ENCODE results near the gene JMJD7. TPM values are rescaled to one million over a fixed set of nuclear protein-coding genes. Genes with fewer than 3 reads are reported as not detected.
A peak's percentile ranks its signal among the peaks of the same experiment; 100 is the strongest.

JMJD7 gene
- total and polyA plus RNA-seq, 4 donors, result 2.8 to 25.0 (median 21.8) TPM

GRCh38 chr15:41789662-41790061 lies 38.2 kb upstream of the JMJD7 start:
- H3K27me3 ChIP-seq (ENCODE audit: control insufficient read depth, insufficient read depth, low read length), result no peaks in the 10 kb centered on the region
- no peak for DNase-seq (ENCODE audit: low read depth in 4 of 6, low spot score in 6 of 6)
- H3K27ac ChIP-seq (ENCODE audit: low read depth, low read length), result no peak overlapping the region
- H3K36me3 ChIP-seq (ENCODE audit: control insufficient read depth, insufficient read depth, low read length), result no peaks in the 10 kb centered on the region
- H3K4me3 ChIP-seq (ENCODE audit: low read depth, low read length), result no peak overlapping the region
- H3K9me3 ChIP-seq (ENCODE audit: control insufficient read depth, insufficient read depth, low read length), result no peaks in the 10 kb centered on the region
- H3K4me1 ChIP-seq (ENCODE audit: control insufficient read depth, insufficient read depth, low read length), result peaks cover 4% of the 10 kb centered on the region

- WGBS (ENCODE audit: insufficient coverage), result no CpG with 5 or more reads among the region's 3 CpGs
- Histone ChIP-seq H3K27ac (ENCODE audit: low read depth, low read length) (no peak overlapping the region), H3K4me1 (ENCODE audit: control insufficient read depth, insufficient read depth, low read length) (peaks cover 4% of the 10 kb centered on the region)
Observed at GRCh38 chr15:41790169-41790568, 37.7 kb upstream of the JMJD7 start.

GRCh38 chr15:41790756-41791546 lies 36.9 kb upstream of the JMJD7 start:
- no peaks in the 10 kb centered on the region for H3K27me3 ChIP-seq (ENCODE audit: control insufficient read depth, insufficient read depth, low read length)
- no peak overlapping the region for H3K27ac ChIP-seq (ENCODE audit: low read depth, low read length)
- WGBS (ENCODE audit: insufficient coverage), result 84% methylated on average over 5 of the region's 5 CpGs
- no peaks in the 10 kb centered on the region for H3K9me3 ChIP-seq (ENCODE audit: control insufficient read depth, insufficient read depth, low read length)
- H3K4me1 ChIP-seq (ENCODE audit: control insufficient read depth, insufficient read depth, low read length), result peaks cover 4% of the 10 kb centered on the region
- H3K4me3 ChIP-seq (ENCODE audit: low read depth, low read length), result no peak overlapping the region
- H3K36me3 ChIP-seq (ENCODE audit: control insufficient read depth, insufficient read depth, low read length), result no peaks in the 10 kb centered on the region
- DNase-seq (ENCODE audit: low read depth in 4 of 6, low spot score in 6 of 6), result no peak

More at GRCh38 chr15:41790169-41790568, 37.7 kb upstream of the JMJD7 start:
- no peaks in the 10 kb centered on the region for H3K9me3 ChIP-seq (ENCODE audit: control insufficient read depth, insufficient read depth, low read length)
- H3K27me3 ChIP-seq (ENCODE audit: control insufficient read depth, insufficient read depth, low read length), result no peaks in the 10 kb centered on the region
- DNase-seq (ENCODE audit: low read depth in 4 of 6, low spot score in 6 of 6), result no peak
- H3K4me3 ChIP-seq (ENCODE audit: low read depth, low read length), result no peak overlapping the region
- H3K36me3 ChIP-seq (ENCODE audit: control insufficient read depth, insufficient read depth, low read length), result no peaks in the 10 kb centered on the region

GRCh38 chr15:41791547-41791937 lies 36.4 kb upstream of the JMJD7 start:
- H3K27me3 ChIP-seq (ENCODE audit: control insufficient read depth, insufficient read depth, low read length), result no peaks in the 10 kb centered on the region
- WGBS (ENCODE audit: insufficient coverage), result 83% methylated on average over 2 of the region's 4 CpGs
- peaks cover 4% of the 10 kb centered on the region for H3K4me1 ChIP-seq (ENCODE audit: control insufficient read depth, insufficient read depth, low read length)
- H3K4me3 ChIP-seq (ENCODE audit: low read depth, low read length), result no peak overlapping the region
- DNase-seq (ENCODE audit: low read depth in 4 of 6, low spot score in 6 of 6), result no peak
- H3K27ac ChIP-seq (ENCODE audit: low read depth, low read length), result no peak overlapping the region
- H3K9me3 ChIP-seq (ENCODE audit: control insufficient read depth, insufficient read depth, low read length), result no peaks in the 10 kb centered on the region
- no peaks in the 10 kb centered on the region for H3K36me3 ChIP-seq (ENCODE audit: control insufficient read depth, insufficient read depth, low read length)

- peaks cover 4% of the 10 kb centered on the region for H3K4me1 ChIP-seq (ENCODE audit: control insufficient read depth, insufficient read depth, low read length)
- no peak overlapping the region for H3K27ac ChIP-seq (ENCODE audit: low read depth, low read length)
- WGBS (ENCODE audit: insufficient coverage), result no CpG with 5 or more reads among the region's 5 CpGs
- H3K36me3 ChIP-seq (ENCODE audit: control insufficient read depth, insufficient read depth, low read length), result no peaks in the 10 kb centered on the region
- no peak overlapping the region for H3K4me3 ChIP-seq (ENCODE audit: low read depth, low read length)
- DNase-seq (ENCODE audit: low read depth in 4 of 6, low spot score in 6 of 6), result peak in 1 of 6 donors; percentile 62
- no peaks in the 10 kb centered on the region for H3K27me3 ChIP-seq (ENCODE audit: control insufficient read depth, insufficient read depth, low read length)
- H3K9me3 ChIP-seq (ENCODE audit: control insufficient read depth, insufficient read depth, low read length), result no peaks in the 10 kb centered on the region
Observed at GRCh38 chr15:41792000-41792637, 35.8 kb upstream of the JMJD7 start.

GRCh38 chr15:41794081-41794480 lies 33.8 kb upstream of the JMJD7 start:
- H3K4me1 ChIP-seq (ENCODE audit: control insufficient read depth, insufficient read depth, low read length), result peaks cover 4% of the 10 kb centered on the region

GRCh38 chr15:41795996-41796856 lies 31.7 kb upstream of the JMJD7 start:
- Histone ChIP-seq H3K4me1 (ENCODE audit: control insufficient read depth, insufficient read depth, low read length) (peaks cover 3% of the 10 kb centered on the region), H3K27ac (ENCODE audit: low read depth, low read length) (no peak overlapping the region), H3K9me3 (ENCODE audit: control insufficient read depth, insufficient read depth, low read length) (no peaks in the 10 kb centered on the region), H3K27me3 (ENCODE audit: control insufficient read depth, insufficient read depth, low read length) (no peaks in the 10 kb centered on the region), H3K4me3 (ENCODE audit: low read depth, low read length) (no peak overlapping the region), H3K36me3 (ENCODE audit: control insufficient read depth, insufficient read depth, low read length) (peaks cover 13% of the 10 kb centered on the region)
- peak in 1 of 6 donors; percentile 39 for DNase-seq (ENCODE audit: low read depth in 4 of 6, low spot score in 6 of 6)
- 88% methylated on average over 8 of the region's 10 CpGs for WGBS (ENCODE audit: insufficient coverage)

More at GRCh38 chr15:41794081-41794480, 33.8 kb upstream of the JMJD7 start:
- WGBS (ENCODE audit: insufficient coverage), result no CpG with 5 or more reads among the region's 4 CpGs
- Histone ChIP-seq H3K4me3 (ENCODE audit: low read depth, low read length) (no peak overlapping the region), H3K36me3 (ENCODE audit: control insufficient read depth, insufficient read depth, low read length) (no peaks in the 10 kb centered on the region), H3K27ac (ENCODE audit: low read depth, low read length) (no peak overlapping the region), H3K9me3 (ENCODE audit: control insufficient read depth, insufficient read depth, low read length) (no peaks in the 10 kb centered on the region), H3K27me3 (ENCODE audit: control insufficient read depth, insufficient read depth, low read length) (no peaks in the 10 kb centered on the region)
- no peak for DNase-seq (ENCODE audit: low read depth in 4 of 6, low spot score in 6 of 6)

- Histone ChIP-seq H3K9me3 (ENCODE audit: control insufficient read depth, insufficient read depth, low read length) (no peaks in the 10 kb centered on the region), H3K27me3 (ENCODE audit: control insufficient read depth, insufficient read depth, low read length) (no peaks in the 10 kb centered on the region), H3K4me3 (ENCODE audit: low read depth, low read length) (no peak overlapping the region), H3K27ac (ENCODE audit: low read depth, low read length) (no peak overlapping the region), H3K36me3 (ENCODE audit: control insufficient read depth, insufficient read depth, low read length) (peaks cover 13% of the 10 kb centered on the region), H3K4me1 (ENCODE audit: control insufficient read depth, insufficient read depth, low read length) (no peaks in the 10 kb centered on the region)
- WGBS (ENCODE audit: insufficient coverage), result 96% methylated on average over 4 of the region's 8 CpGs
- no peak for DNase-seq (ENCODE audit: low read depth in 4 of 6, low spot score in 6 of 6)
Observed at GRCh38 chr15:41797201-41797944, 30.5 kb upstream of the JMJD7 start.
